ENCODE data around the gene TEX48.

- TF ChIP-seq CTCF (conservative IDR thresholded peaks at IDR 0.05 in 1 of 2, IDR thresholded peaks at IDR 0.05 in 1 of 2; ENCODE audit: extremely low read depth in 1 of 2, insufficient read depth in 1 of 2, low read depth in 1 of 2, low read length in 2 of 2) (no peak), EZH2 (IDR thresholded peaks at IDR 0.05; ENCODE audit: borderline replicate concordance, low read length) (no peak)
Measured at GRCh38 chr9:114694146-114694545, 12.2 kb upstream of the TEX48 start.
